Jurkat, Clone E6-1 (cell line): ENCODE data around the gene HSPA12A.

Source experiments
- DNase-seq: peaks from one replicate; pipeline ENCODE4 v3.0.0-alpha.2; 2011; ENCODE audit warnings: low read depth, low spot score
- H3K4me3 ChIP-seq: 2 replicates; pipeline ENCODE4 v1.5.1; 2011; ENCODE audit warnings: mild to moderate bottlenecking, low read length, control low read depth, moderate library complexity

HSPA12A gene

GRCh38 chr10:116683821-116684220, 58.5 kb downstream of the HSPA12A start:
- H3K4me3 ChIP-seq: no peak overlapping the region
- no peak for DNase-seq

GRCh38 chr10:116683166-116683565, 59.2 kb downstream of the HSPA12A start:
- H3K4me3 ChIP-seq: no peak overlapping the region
- no peak for DNase-seq

- DNase-seq: no peak
- H3K4me3 ChIP-seq: no peak overlapping the region
Observed at GRCh38 chr10:116679351-116679750, 63.0 kb downstream of the HSPA12A start.

GRCh38 chr10:116676633-116677032, 65.7 kb downstream of the HSPA12A start:
- DNase-seq: no peak
- no peak overlapping the region for H3K4me3 ChIP-seq

- no peak for DNase-seq
- H3K4me3 ChIP-seq: no peak overlapping the region
Observed at GRCh38 chr10:116676118-116676517, 66.2 kb downstream of the HSPA12A start.

GRCh38 chr10:116674901-116675423, 67.4 kb downstream of the HSPA12A start:
- no peak for DNase-seq
- H3K4me3 ChIP-seq: no peak overlapping the region

GRCh38 chr10:116673866-116674265, 68.5 kb downstream of the HSPA12A start:
- H3K4me3 ChIP-seq: no peak overlapping the region
- no peak for DNase-seq

- DNase-seq: no peak
- no peak overlapping the region for H3K4me3 ChIP-seq
Observed at GRCh38 chr10:116672891-116673290, 69.5 kb downstream of the HSPA12A start.

- no peak for DNase-seq
Observed at GRCh38 chr10:116671274-116671926, 71.0 kb downstream of the HSPA12A start.

GRCh38 chr10:116670706-116671105, 71.7 kb downstream of the HSPA12A start:
- no peak for DNase-seq
- H3K4me3 ChIP-seq: no peak overlapping the region

More at GRCh38 chr10:116671274-116671926, 71.0 kb downstream of the HSPA12A start:
- no peak overlapping the region for H3K4me3 ChIP-seq

- DNase-seq: no peak
- no peak overlapping the region for H3K4me3 ChIP-seq
Observed at GRCh38 chr10:116669832-116670644, 72.3 kb downstream of the HSPA12A start.

GRCh38 chr10:116669080-116669479, 73.3 kb downstream of the HSPA12A start:
- H3K4me3 ChIP-seq: no peak overlapping the region
- DNase-seq: no peak

- DNase-seq: no peak
- no peak overlapping the region for H3K4me3 ChIP-seq
Observed at GRCh38 chr10:116668446-116668845, 73.9 kb downstream of the HSPA12A start.

- no peak overlapping the region for H3K4me3 ChIP-seq
- no peak for DNase-seq
Observed at GRCh38 chr10:116668018-116668417, 74.3 kb downstream of the HSPA12A start.

- DNase-seq: no peak
- H3K4me3 ChIP-seq: no peak overlapping the region
Observed at GRCh38 chr10:116667484-116667883, 74.9 kb downstream of the HSPA12A start.

GRCh38 chr10:116665541-116666125, 76.7 kb downstream of the HSPA12A start:
- DNase-seq: no peak
- H3K4me3 ChIP-seq: no peak overlapping the region

- H3K4me3 ChIP-seq: no peak overlapping the region
- no peak for DNase-seq
Observed at GRCh38 chr10:116664631-116665030, 77.7 kb downstream of the HSPA12A start.

- no peak for DNase-seq
- H3K4me3 ChIP-seq: no peak overlapping the region
Observed at GRCh38 chr10:116663342-116663741, 79.0 kb downstream of the HSPA12A start.

GRCh38 chr10:116660860-116661259, 81.5 kb downstream of the HSPA12A start:
- no peak for DNase-seq
- H3K4me3 ChIP-seq: no peak overlapping the region

- DNase-seq: no peak
- no peak overlapping the region for H3K4me3 ChIP-seq
Observed at GRCh38 chr10:116659049-116659670, 83.2 kb downstream of the HSPA12A start.
